Gastrocnemius medialis (tissue), 4 donors: Measurements from ENCODE around the gene CUL9.

Source experiments
- CTCF ChIP-seq, 5 experiments: fragments of 450-650 bp in 3 of 5; fragments of 200-600 bp in 2 of 5; sonication (generic) in 2 of 5; IDR thresholded peaks in 4 of 5; conservative IDR thresholded peaks in 1 of 5; 1 replicate in 4 of 5; 2 replicates in 1 of 5; pipeline ENCODE4 v1.5.1; 2016 to 2019; ENCODE audit warnings: antibody characterized with exemption in 5 of 5, mild to moderate bottlenecking in 3 of 5, moderate library complexity in 3 of 5
- POLR2A ChIP-seq, 2 donors: fragments of 450-650 bp; IDR thresholded peaks; one replicate each; pipeline ENCODE4 v1.6.1; 2017; ENCODE audit warnings: antibody characterized with exemption in 2 of 2, mild to moderate bottlenecking in 2 of 2, moderate library complexity in 2 of 2

- TF ChIP-seq POLR2A (IDR thresholded peaks at IDR 0.05), result no peak
- TF ChIP-seq CTCF (IDR thresholded peaks at IDR 0.05 in 4 of 5, conservative IDR thresholded peaks at IDR 0.05 in 1 of 5), result no peak
Observed at GRCh38 chr6:43223175-43223574, 41.2 kb downstream of the CUL9 start.
